GM10248 (cell line): ENCODE results near the gene PARP11.

ENCODE experiments used
- CTCF ChIA-PET: fragments of 300-600 bp; sonication (Branson Sonifier 250); formaldehyde crosslinking; extraction: SDS; loops from one replicate; lab custom pipeline; 2021; ENCODE audit warnings: antibody characterized with exemption; lab: Yijun Ruan, JAX
- POLR2A ChIA-PET: fragments of 350-650 bp; sonication (Branson Sonifier 250); formaldehyde crosslinking; extraction: SDS; loops from one replicate; lab custom pipeline; 2020; ENCODE audit warnings: antibody characterized with exemption; lab: Yijun Ruan, JAX
- DNase-seq: peaks from one replicate; pipeline ENCODE4 v3.0.0; 2012; ENCODE audit errors: extremely low spot score
- TF ChIP-seq, protein P1 (sequence below): IDR thresholded peaks from 2 replicates; pipeline ENCODE4 v1.5.1; 2012; ENCODE audit warnings: mild to moderate bottlenecking, low read depth; ENCODE audit errors: extremely low read depth, missing control alignments, control extremely low read depth

PARP11 gene

DNA sequence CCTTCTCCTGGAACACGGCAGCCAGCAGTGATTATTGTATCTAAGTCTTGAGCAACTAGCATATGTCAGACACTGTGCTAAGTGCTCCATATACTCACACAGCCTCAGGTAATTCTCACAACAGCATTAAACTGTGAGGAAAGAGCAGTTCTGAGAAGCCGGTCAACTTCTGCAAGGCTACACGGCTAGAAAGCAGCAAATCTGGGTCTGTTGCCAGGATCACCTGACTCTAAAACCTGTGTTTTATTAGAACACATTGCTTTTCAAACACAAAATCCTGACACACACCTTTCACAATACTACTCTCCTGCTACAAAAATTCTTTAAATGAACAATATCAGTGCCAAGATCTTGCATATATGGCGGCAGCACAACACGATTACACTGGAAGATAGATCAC is 70.5 kb downstream of the PARP11 start:
- TF ChIP-seq, protein P1, sequence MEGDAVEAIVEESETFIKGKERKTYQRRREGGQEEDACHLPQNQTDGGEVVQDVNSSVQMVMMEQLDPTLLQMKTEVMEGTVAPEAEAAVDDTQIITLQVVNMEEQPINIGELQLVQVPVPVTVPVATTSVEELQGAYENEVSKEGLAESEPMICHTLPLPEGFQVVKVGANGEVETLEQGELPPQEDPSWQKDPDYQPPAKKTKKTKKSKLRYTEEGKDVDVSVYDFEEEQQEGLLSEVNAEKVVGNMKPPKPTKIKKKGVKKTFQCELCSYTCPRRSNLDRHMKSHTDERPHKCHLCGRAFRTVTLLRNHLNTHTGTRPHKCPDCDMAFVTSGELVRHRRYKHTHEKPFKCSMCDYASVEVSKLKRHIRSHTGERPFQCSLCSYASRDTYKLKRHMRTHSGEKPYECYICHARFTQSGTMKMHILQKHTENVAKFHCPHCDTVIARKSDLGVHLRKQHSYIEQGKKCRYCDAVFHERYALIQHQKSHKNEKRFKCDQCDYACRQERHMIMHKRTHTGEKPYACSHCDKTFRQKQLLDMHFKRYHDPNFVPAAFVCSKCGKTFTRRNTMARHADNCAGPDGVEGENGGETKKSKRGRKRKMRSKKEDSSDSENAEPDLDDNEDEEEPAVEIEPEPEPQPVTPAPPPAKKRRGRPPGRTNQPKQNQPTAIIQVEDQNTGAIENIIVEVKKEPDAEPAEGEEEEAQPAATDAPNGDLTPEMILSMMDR = no peak
- ChIA-PET POLR2A (no interaction called here), CTCF (interaction anchor here (1.0 to 7.4 kb wide), 4 partner anchors 50 to 501 kb away, joined by 3 to 197 read pairs (median 4); partner anchors contain the start of gene CRACR2A)
- DNase-seq = no peak

DNA sequence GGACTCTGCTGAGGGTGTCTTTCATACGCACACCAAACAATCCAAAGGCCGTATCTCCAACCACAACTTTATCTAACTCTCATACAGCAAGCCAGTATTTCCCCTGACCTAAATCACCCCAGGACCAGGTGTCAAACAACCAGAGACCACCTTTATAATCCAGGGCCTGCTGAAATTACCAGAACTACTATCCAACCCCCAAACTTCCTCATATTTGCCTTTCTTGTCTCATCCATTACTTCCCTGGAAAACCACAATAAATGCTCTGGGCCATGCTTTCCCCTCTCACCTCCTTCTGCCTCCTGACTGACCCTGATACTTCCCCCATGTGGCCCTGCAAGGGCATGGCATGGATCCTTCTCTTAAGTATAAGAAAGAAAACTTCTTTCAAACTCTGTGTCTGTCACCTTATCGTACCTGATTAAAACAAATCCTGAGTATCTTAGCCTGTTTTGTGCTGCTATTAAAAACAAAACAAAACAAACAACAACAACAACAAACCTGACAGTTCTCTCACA is 75.6 kb downstream of the PARP11 start:
- ChIA-PET POLR2A (no interaction called here), CTCF (interaction anchor here (1.0 to 4.5 kb wide), 3 partner anchors 14 to 497 kb away, joined by 3 to 56 read pairs (median 3); no protein-coding TSS in a partner anchor)
- TF ChIP-seq, protein P1 = no peak
- no peak for DNase-seq

DNA sequence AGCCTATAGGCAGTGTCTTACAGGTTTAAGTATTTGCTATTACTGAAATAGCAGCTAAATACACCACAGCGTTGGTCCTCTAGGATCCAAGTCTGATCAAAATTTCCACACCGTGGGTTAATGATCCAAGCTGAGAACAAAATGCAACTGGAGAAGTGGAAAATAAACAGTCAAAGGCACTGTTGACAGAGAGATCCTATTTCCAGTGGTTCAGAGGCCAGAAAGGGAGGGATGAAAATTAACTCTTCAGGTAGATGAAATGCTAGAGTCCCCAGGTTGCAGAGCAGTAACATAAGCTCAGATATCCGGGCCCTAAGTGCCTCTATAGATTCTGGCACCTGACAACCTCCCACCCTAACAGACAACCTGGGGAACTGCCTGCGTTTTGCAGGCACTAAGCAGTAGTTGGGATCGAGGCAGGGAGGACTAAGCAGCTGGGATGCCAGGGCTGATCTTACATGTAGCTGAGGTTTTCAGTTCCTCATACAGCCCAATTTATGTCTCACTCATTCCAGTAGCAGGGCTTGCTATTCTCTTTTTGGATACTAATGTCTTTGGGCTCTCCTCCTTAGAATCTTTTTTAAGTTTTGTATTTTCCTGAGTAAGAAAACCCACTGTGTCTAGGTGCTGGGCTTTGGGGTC is 77.6 kb downstream of the PARP11 start:
- DNase-seq = no peak
- POLR2A ChIA-PET = no interaction called here
- CTCF ChIA-PET = interaction anchor here (1.1 to 4.5 kb wide), 4 partner anchors 9 to 496 kb away, joined by 3 to 23 read pairs (median 12); no protein-coding TSS in a partner anchor

DNA sequence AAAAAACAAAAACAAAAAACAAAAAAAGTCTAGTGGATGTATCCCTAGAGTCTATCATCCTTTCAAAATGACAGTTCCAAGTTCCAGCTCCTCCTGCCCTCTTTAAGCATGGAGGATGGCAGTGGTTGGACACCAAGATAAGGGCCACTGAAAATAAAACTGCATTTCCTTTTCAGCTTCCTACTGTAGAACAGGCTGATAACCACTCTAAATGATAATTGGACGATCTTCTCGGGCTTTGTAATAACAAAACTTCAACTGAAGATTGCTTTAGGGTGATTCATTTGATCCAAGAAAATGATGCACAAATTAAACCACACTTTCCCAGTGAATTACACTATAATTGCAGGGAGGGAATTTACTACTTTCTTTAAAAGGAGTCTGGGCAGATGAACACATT is 78.1 kb downstream of the PARP11 start:
- POLR2A ChIA-PET = no interaction called here
- CTCF ChIA-PET = interaction anchor here (1.0 to 4.5 kb wide), 5 partner anchors 9 to 495 kb away, joined by 3 to 23 read pairs (median 5); no protein-coding TSS in a partner anchor
- DNase-seq = no peak

More for the DNA sequence above, 77.6 kb downstream of the PARP11 start:
- TF ChIP-seq, protein P1 = no peak

DNA sequence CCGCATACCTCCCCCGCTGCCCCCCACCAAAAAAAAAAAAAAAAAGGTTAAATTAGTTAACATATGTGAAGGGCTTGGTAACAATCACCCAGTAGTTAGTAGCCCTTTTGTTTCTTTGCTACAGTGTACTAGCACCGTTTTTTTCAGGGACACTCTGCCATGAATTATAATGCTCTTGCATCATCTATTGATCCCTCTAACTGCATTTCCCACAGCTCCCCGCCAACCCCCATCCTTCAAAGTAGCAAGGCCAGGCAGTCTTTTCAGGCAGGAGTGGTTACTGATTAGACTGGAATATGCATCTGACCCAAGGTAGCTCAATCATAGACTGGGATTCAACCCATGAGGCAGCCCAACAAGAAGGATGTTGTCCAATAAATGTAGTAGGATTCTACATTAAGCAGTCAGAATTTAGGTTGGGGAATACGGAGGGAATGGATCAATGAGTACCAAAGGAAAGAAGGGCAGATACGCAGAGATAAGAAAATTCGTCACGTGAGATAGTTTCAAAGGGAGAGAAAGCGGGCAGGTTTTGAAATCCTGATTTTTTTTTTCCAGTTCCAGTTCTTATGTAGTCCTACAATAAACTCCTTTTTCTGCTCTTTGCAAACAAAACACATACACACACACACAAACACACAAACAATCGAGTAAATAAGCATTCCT is 80.4 kb downstream of the PARP11 start:
- POLR2A ChIA-PET = no interaction called here
- TF ChIP-seq, protein P1 = no peak
- DNase-seq = no peak
- CTCF ChIA-PET = interaction anchor here (2.1 to 4.5 kb wide), 2 partner anchors 11 to 493 kb away, joined by 7 to 23 read pairs; no protein-coding TSS in a partner anchor

More for the DNA sequence above, 78.1 kb downstream of the PARP11 start:
- TF ChIP-seq, protein P1 = no peak

DNA sequence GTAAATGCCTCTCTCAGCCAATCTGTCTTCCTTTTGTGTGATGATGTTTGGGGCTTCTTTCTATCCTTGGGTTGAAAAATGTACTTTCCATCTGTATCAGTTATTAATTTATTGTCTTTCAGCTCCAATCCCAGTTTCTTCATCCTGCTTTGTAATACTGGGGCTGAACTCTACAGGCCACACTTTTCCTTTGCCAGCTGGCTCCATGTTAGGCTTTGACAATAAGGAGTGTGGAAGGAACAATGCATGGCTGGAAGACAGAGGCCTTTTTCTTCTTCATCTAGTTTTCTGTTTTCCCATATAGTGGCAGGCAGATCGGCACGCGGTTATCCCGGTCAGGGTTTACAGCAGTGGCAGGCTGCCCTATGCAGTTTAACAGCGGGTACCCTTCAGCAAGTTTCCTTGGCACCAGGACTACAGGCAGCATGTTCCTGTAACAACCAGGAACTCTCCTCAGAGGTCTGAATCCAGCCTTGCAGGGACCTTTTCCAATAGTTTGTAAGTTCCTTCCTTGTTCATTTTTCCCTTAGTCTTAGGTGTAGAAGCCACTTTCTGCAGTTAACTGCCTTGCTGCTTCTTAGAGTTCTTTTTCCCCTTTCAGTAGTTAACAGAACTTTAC is 81.8 kb downstream of the PARP11 start:
- no peak for DNase-seq
- TF ChIP-seq, protein P1 = no peak
- ChIA-PET CTCF (interaction anchor here (2.1 to 6.2 kb wide), 2 partner anchors 12 to 491 kb away, joined by 7 to 27 read pairs; no protein-coding TSS in a partner anchor), POLR2A (no interaction called here)
